ENCODE results near the gene HIVEP3. TPM values are rescaled to one million over a fixed set of nuclear protein-coding genes. Genes with fewer than 3 reads are reported as not detected.

HIVEP3 gene
- total RNA-seq, 1 donor: 1.8 TPM

DNA sequence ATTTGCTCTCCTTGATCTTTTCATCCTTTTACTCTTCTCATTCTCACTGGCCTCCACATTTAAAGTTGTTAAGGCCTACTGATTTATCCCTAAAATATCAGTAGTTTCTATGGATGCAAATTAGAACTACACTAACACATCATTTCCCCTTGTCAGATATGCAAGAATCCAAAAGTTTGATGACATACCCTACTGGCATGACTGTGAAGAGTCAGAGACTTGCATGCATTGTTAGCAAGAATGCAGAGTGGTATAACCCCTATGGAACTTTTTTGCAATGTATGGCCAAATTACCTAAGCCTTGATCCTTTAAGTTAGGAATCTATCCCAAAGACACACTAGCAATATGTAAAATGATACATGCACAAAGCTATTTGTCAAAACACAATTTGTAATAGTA, 23.6 kb upstream of the HIVEP3 start:
- Histone ChIP-seq H2AFZ (ENCODE audit: low read length) (no peak overlapping the region), H3K27me3 (ENCODE audit: insufficient read depth, low read length) (no peaks in the 10 kb centered on the region), H3K4me3 (ENCODE audit: insufficient read depth, low read length) (no peak overlapping the region), H3K36me3 (ENCODE audit: insufficient read depth, low read length) (no peaks in the 10 kb centered on the region), H3K4me2 (ENCODE audit: insufficient read depth, low read length) (no peak overlapping the region), H4K20me1 (ENCODE audit: insufficient read depth, low read length) (no peaks in the 10 kb centered on the region), H3K79me2 (ENCODE audit: insufficient read depth, low read length) (no peaks in the 10 kb centered on the region), H3K9me3 (ENCODE audit: low read depth, low read length) (no peaks in the 10 kb centered on the region), H3K4me1 (ENCODE audit: insufficient read depth, low read length) (no peaks in the 10 kb centered on the region), H3K27ac (ENCODE audit: low read depth, low read length) (no peak overlapping the region)
- TF ChIP-seq, protein P1, sequence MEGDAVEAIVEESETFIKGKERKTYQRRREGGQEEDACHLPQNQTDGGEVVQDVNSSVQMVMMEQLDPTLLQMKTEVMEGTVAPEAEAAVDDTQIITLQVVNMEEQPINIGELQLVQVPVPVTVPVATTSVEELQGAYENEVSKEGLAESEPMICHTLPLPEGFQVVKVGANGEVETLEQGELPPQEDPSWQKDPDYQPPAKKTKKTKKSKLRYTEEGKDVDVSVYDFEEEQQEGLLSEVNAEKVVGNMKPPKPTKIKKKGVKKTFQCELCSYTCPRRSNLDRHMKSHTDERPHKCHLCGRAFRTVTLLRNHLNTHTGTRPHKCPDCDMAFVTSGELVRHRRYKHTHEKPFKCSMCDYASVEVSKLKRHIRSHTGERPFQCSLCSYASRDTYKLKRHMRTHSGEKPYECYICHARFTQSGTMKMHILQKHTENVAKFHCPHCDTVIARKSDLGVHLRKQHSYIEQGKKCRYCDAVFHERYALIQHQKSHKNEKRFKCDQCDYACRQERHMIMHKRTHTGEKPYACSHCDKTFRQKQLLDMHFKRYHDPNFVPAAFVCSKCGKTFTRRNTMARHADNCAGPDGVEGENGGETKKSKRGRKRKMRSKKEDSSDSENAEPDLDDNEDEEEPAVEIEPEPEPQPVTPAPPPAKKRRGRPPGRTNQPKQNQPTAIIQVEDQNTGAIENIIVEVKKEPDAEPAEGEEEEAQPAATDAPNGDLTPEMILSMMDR (IDR thresholded peaks at IDR 0.05; ENCODE audit: extremely low read depth, low read depth, low read length): no peak
- DNase-seq (ENCODE audit: insufficient read length, low spot score, missing footprints): no peak

DNA sequence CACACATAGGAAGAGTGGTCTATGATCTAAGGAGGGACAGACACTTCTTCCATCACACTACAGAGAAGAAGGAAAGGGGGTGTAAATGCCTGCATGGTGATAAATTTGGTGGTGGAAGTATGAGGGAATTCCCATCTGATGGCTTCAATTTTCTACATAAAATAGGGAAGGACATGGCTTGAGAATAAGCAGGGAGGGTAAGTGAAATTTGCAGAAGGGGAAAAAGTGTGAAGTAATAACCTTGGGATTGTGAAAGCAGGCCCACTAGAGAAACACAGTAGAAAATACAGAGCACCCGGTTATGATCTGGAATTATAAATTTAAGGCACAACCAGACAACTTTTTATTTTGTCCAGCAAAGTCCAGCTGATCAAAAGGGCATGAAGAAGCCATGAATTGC, 22.7 kb upstream of the HIVEP3 start:
- Histone ChIP-seq H3K27ac (ENCODE audit: low read depth, low read length) (no peak overlapping the region), H3K9me3 (ENCODE audit: low read depth, low read length) (no peaks in the 10 kb centered on the region), H3K36me3 (ENCODE audit: insufficient read depth, low read length) (no peaks in the 10 kb centered on the region), H3K79me2 (ENCODE audit: insufficient read depth, low read length) (no peaks in the 10 kb centered on the region), H4K20me1 (ENCODE audit: insufficient read depth, low read length) (no peaks in the 10 kb centered on the region), H3K4me3 (ENCODE audit: insufficient read depth, low read length) (no peak overlapping the region), H2AFZ (ENCODE audit: low read length) (no peak overlapping the region), H3K4me1 (ENCODE audit: insufficient read depth, low read length) (no peaks in the 10 kb centered on the region), H3K27me3 (ENCODE audit: insufficient read depth, low read length) (no peaks in the 10 kb centered on the region), H3K4me2 (ENCODE audit: insufficient read depth, low read length) (no peak overlapping the region)
- TF ChIP-seq, protein P1 (IDR thresholded peaks at IDR 0.05; ENCODE audit: extremely low read depth, low read depth, low read length): no peak
- DNase-seq (ENCODE audit: insufficient read length, low spot score, missing footprints): no peak

DNA sequence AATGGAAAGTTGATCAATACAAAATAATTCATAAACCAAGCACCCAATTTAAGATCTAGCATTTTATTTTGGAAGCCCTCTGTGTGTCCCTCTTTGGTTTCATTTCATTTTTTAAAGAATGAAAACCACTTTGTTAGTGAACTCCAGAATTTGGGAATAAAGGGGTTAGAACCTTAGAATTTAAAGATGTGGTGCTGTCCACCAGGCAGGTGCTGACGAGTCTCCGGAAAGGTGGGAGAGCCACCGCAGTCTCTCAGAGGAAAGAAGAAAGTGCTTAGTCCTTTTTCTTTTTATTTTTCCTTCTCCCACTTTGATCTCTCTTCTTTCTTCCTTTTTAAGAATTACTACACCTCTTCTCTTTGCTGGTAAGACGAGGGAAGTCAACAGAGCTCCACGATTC, 20.5 kb upstream of the HIVEP3 start:
- H3K4me1 ChIP-seq (ENCODE audit: insufficient read depth, low read length): no peaks in the 10 kb centered on the region
- H3K4me2 ChIP-seq (ENCODE audit: insufficient read depth, low read length): no peak overlapping the region
- no peak for DNase-seq (ENCODE audit: insufficient read length, low spot score, missing footprints)
- H3K36me3 ChIP-seq (ENCODE audit: insufficient read depth, low read length): no peaks in the 10 kb centered on the region
- TF ChIP-seq, protein P1 (IDR thresholded peaks at IDR 0.05; ENCODE audit: extremely low read depth, low read depth, low read length): no peak
- H3K79me2 ChIP-seq (ENCODE audit: insufficient read depth, low read length): no peaks in the 10 kb centered on the region
- no peak overlapping the region for H3K4me3 ChIP-seq (ENCODE audit: insufficient read depth, low read length)
- H3K27ac ChIP-seq (ENCODE audit: low read depth, low read length): no peak overlapping the region
- H2AFZ ChIP-seq (ENCODE audit: low read length): no peak overlapping the region
- H3K9me3 ChIP-seq (ENCODE audit: low read depth, low read length): no peaks in the 10 kb centered on the region
- H3K27me3 ChIP-seq (ENCODE audit: insufficient read depth, low read length): no peaks in the 10 kb centered on the region
- no peaks in the 10 kb centered on the region for H4K20me1 ChIP-seq (ENCODE audit: insufficient read depth, low read length)

DNA sequence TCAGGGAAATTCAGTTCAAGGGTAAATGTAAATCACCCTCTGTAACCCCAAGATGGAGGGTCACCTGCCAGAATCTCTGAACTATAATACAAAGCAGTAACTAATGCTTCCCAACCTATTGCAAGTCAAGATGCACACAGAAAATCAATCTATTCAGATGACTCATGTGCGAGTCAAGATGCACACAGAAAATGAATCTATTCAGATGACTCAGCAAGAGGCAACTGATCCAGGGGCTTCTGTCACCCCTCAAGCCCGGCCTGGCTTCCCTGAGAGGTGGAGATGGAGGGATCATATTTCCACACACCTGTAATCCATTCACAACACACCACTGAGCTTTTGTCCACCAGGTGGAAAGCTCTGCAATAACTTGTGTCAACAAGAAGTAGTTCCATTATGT, 17.4 kb upstream of the HIVEP3 start:
- TF ChIP-seq, protein P1 (IDR thresholded peaks at IDR 0.05; ENCODE audit: extremely low read depth, low read depth, low read length): no peak
- Histone ChIP-seq H3K36me3 (ENCODE audit: insufficient read depth, low read length) (no peaks in the 10 kb centered on the region), H3K27me3 (ENCODE audit: insufficient read depth, low read length) (peaks cover 6% of the 10 kb centered on the region), H2AFZ (ENCODE audit: low read length) (no peak overlapping the region), H3K9me3 (ENCODE audit: low read depth, low read length) (no peaks in the 10 kb centered on the region), H3K4me1 (ENCODE audit: insufficient read depth, low read length) (no peaks in the 10 kb centered on the region), H3K4me2 (ENCODE audit: insufficient read depth, low read length) (no peak overlapping the region), H3K27ac (ENCODE audit: low read depth, low read length) (no peak overlapping the region), H3K79me2 (ENCODE audit: insufficient read depth, low read length) (no peaks in the 10 kb centered on the region), H3K4me3 (ENCODE audit: insufficient read depth, low read length) (no peak overlapping the region), H4K20me1 (ENCODE audit: insufficient read depth, low read length) (no peaks in the 10 kb centered on the region)
- DNase-seq (ENCODE audit: insufficient read length, low spot score, missing footprints): peak; percentile 47

Measured in osteoblast (primary cell).